ENCODE measurements around the gene SLIT3.

DNA sequence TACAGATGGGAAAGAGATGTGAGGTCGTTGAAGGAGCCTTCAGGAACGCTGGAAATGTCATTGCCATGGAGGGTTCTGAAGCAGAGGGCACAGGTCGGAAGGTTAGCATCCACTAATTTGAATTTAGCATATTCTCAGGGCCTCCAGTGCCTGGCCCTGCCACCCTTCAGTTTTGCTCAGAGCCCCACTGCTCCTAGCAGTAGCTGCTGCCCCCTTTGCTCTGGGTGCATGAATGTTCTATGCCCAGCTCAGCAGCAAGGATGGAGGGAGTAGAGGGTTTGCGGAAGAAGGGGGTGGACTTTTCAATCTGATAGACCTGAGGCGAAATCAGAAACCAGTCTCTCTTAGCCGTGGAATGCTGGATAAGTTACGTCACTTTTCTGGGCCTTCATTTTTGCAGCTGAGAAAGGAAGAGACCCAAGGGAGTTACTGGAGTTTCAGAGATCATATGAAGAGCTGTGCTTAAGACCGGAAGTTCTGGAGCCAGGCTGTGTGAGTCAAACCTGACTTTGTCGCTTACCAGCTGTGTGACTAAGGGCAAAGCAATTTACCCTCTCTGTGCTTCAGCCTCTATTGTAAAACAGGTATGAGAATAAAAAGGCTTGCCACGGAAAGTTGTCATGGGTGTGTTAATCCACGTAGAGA lies 588.5 kb downstream of the SLIT3 start:
- TF ChIP-seq, protein P1, sequence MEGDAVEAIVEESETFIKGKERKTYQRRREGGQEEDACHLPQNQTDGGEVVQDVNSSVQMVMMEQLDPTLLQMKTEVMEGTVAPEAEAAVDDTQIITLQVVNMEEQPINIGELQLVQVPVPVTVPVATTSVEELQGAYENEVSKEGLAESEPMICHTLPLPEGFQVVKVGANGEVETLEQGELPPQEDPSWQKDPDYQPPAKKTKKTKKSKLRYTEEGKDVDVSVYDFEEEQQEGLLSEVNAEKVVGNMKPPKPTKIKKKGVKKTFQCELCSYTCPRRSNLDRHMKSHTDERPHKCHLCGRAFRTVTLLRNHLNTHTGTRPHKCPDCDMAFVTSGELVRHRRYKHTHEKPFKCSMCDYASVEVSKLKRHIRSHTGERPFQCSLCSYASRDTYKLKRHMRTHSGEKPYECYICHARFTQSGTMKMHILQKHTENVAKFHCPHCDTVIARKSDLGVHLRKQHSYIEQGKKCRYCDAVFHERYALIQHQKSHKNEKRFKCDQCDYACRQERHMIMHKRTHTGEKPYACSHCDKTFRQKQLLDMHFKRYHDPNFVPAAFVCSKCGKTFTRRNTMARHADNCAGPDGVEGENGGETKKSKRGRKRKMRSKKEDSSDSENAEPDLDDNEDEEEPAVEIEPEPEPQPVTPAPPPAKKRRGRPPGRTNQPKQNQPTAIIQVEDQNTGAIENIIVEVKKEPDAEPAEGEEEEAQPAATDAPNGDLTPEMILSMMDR (IDR thresholded peaks at IDR 0.05; ENCODE audit: borderline replicate concordance, extremely low read depth, low read length, poor library complexity, severe bottlenecking), result no peak
- no peak for TF ChIP-seq EZH2 (IDR thresholded peaks at IDR 0.05; ENCODE audit: borderline replicate concordance, low read depth, low read length, severe bottlenecking)

Data from DND-41 (cell line).